ENCODE measurements around the gene S100A13. TPM values are rescaled to one million over a fixed set of nuclear protein-coding genes. Genes with fewer than 3 reads are reported as not detected.
A peak's percentile ranks its signal among the peaks of the same experiment; 100 is the strongest.

The S100A13 gene
- total RNA-seq, 2 experiments from 2014 or later: 6.2 to 7.0 TPM

DNA sequence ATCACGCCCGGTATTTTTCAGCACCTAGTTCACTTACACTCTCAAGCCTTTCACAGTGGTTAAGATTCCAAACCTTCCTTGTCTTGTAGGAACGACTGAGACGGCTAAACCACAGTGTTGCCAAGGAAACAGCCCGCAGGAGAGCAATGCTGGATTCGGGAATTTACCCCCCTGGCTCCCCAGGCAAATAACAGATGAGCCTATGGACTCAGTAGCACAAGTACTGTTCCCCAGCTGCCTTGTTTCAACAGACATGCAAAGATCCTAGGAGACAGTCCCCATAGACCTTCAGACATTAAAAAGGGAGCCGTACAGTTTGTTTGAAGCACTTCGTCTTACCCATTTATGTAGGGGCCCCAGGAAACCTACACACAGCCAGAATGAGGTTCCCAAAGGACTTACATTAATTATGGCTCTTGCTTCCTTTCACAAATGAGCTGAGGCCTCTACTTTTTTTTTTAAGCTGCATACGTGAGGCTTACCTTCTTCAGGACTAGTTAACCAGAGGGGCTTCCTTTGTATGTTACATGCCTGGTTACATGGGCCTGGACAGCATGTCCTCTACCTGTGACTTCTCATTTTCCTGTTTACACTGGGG, 33.9 kb upstream of the S100A13 start:
- Mint-ChIP-seq H3K27me3 (ENCODE audit: low read depth) (no peaks in the 10 kb centered on the region), H3K36me3 (ENCODE audit: low read depth) (peaks cover 54% of the 10 kb centered on the region), H3K9me3 (ENCODE audit: insufficient read depth) (no peaks in the 10 kb centered on the region), H3K4me3 (peak overlapping the region; percentile 15), H3K27ac (no peak overlapping the region), H3K4me1 (ENCODE audit: low read depth) (peaks cover 16% of the 10 kb centered on the region)
- no peak for DNase-seq
- CTCF ChIA-PET: interaction anchor here (0.6 kb wide), 1 partner anchor 1320 kb away, joined by 3 read pairs; no protein-coding TSS in a partner anchor
- POLR2A ChIA-PET: interaction anchor here (0.7 to 1.2 kb wide), 3 partner anchors 14 to 28 kb away, joined by 3 read pairs; partner anchors contain the start of gene CHTOP
- no peak for ATAC-seq

DNA sequence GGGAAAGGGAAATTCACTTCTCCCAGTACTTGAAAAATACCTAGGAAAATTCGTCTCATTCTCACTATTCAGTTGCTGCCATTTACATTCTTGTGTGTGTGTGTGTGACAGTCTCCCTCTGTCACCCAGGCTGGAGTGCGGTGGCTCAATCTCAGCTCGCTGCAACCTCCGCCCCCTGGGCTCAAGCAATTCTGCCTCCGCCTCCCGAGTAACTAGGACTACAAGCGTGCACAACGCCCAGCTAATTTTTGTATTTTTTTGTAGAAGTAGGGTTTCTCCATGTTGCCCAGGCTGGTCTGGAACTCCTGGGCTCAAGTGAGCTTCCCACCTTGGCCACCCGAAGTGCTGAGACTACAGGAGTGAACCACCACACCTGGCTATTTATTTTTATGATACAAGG, 32.4 kb upstream of the S100A13 start:
- no peak for DNase-seq
- no peak for ATAC-seq
- Mint-ChIP-seq H3K27me3 (ENCODE audit: low read depth) (no peaks in the 10 kb centered on the region), H3K4me3 (peak overlapping the region; percentile 98), H3K9me3 (ENCODE audit: insufficient read depth) (no peaks in the 10 kb centered on the region), H3K4me1 (ENCODE audit: low read depth) (peaks cover 17% of the 10 kb centered on the region), H3K36me3 (ENCODE audit: low read depth) (peaks cover 40% of the 10 kb centered on the region), H3K27ac (peak overlapping the region; percentile 94)
- ChIA-PET POLR2A (interaction anchor here (0.6 to 2.7 kb wide), 7 partner anchors 11 to 326 kb away, joined by 3 to 25 read pairs (median 5); partner anchors contain the start of genes CHTOP, ILF2, RAB13 and S100A1), CTCF (interaction anchor here (0.7 to 1.8 kb wide), 8 partner anchors 8 to 1342 kb away, joined by 3 to 5 read pairs (median 3); partner anchors contain the start of genes CHTOP, ILF2 and RAB13)

DNA sequence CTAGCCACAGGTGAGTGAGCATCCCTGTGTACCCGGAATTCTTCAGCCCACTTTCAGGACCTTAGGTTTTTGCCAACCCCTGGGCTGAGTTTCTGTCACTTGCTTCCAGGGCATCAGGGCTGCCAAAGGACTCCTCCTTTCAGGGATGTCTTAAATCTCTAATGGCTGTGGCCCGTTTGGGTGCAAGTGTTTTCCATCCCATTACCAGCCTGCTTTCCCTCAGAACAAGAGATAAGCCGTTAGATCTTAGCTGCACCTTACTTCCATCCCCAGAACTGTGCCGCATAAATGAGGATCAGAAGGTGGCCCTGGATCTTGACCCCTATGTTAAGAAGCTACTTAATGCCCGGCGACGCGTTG, 31.9 kb upstream of the S100A13 start:
- ChIA-PET POLR2A (interaction anchor here (0.6 to 2.7 kb wide), 10 partner anchors 8 to 331 kb away, joined by 3 to 25 read pairs (median 4); partner anchors contain the start of genes CHTOP, ILF2, RAB13 and RPS27), CTCF (interaction anchor here (0.6 to 1.8 kb wide), 12 partner anchors 8 to 1342 kb away, joined by 3 to 6 read pairs (median 3); partner anchors contain the start of genes CHTOP, ILF2 and RAB13)
- H3K4me3 Mint-ChIP-seq: peak overlapping the region; percentile 98
- peaks cover 37% of the 10 kb centered on the region for H3K36me3 Mint-ChIP-seq (ENCODE audit: low read depth)
- peak; percentile 3 for ATAC-seq
- H3K9me3 Mint-ChIP-seq (ENCODE audit: insufficient read depth): no peaks in the 10 kb centered on the region
- no peak for DNase-seq
- peak overlapping the region; percentile 94 for H3K27ac Mint-ChIP-seq
- H3K4me1 Mint-ChIP-seq (ENCODE audit: low read depth): peaks cover 17% of the 10 kb centered on the region
- H3K27me3 Mint-ChIP-seq (ENCODE audit: low read depth): no peaks in the 10 kb centered on the region

DNA sequence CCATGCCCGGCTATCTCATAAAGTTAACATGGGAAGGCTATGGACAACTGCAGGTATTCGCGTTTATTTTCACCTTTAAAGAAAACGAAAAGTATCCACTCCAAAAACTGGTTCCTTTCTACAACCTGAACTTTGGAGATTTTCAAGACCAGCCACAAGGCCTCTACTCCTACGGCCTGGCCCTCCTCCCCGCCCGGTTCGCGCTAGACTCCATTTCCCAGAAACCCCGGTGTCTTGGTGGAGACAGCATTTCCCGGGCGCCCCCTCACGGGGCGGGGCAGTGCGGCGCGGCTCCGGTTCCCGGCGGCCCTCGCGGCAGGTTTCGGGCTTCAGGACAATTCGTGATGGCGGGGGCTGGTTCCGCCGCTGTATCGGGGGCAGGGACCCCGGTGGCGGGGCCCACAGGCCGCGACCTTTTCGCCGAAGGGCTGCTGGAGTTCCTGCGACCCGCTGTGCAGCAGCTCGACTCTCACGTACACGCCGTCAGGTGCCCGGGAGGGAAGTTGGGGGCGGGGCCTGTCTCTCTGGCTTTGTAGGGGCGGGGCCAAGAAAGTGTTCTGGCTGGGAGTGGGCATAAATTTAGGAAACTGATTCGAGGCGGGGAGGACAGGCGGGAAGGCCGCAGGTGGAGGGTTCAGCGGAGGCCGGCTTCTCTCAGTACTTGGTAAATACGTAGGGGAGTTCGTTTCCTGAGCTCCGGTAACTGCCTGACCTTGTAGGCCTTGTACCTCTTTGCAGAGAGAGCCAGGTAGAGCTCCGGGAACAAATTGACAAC, 31.3 kb upstream of the S100A13 start, which contains the start of gene SNAPIN:
Gene SNAPIN, plus strand, starts transcription at position 304 of the 775 bp plus-strand sequence. Its CDS starts 41 bp downstream, at position 345.
- ATAC-seq (peak; percentile 98), DNase-seq (peak; percentile 94)
- Mint-ChIP-seq H3K4me3 (peak within 1 kb of the TSS; percentile 98), H3K9me3 (ENCODE audit: insufficient read depth) (no peaks in the 10 kb centered on the region), H3K27me3 (ENCODE audit: low read depth) (no peaks in the 10 kb centered on the region), H3K27ac (peak within 1 kb of the TSS; percentile 94), H3K36me3 (ENCODE audit: low read depth) (peaks cover 33% of the 10 kb centered on the region), H3K4me1 (ENCODE audit: low read depth) (peaks cover 17% of the 10 kb centered on the region)
- ChIA-PET POLR2A (interaction anchor here (0.9 to 2.7 kb wide), 9 partner anchors 9 to 332 kb away, joined by 3 to 25 read pairs (median 4); partner anchors contain the start of genes CHTOP, ILF2, RAB13 and RPS27), CTCF (interaction anchor here (0.6 to 1.8 kb wide), 11 partner anchors 9 to 1343 kb away, joined by 3 to 6 read pairs (median 3); partner anchors contain the start of genes CHTOP, ILF2 and RAB13)

DNA sequence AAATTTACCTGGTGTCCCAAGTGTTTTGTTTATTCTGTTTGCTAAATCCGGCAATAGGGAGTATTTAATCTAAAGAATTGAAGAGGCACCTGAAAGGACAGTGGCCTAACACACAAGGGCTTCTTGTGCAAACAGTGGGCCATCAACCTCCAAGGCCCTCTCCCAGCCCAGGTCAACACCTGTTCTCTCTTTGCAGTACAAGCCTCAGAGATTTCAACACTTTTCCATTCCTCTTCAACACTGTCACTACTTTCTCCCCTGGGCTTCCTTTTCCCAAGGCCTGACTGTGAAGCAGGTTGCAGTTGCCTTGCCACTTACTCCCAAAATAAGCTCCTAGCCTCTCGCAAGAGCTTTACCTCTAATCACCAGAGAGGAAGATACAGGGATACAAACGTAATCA, 28.0 kb upstream of the S100A13 start:
- Mint-ChIP-seq H3K4me3 (no peak overlapping the region), H3K27ac (peak overlapping the region; percentile 10), H3K27me3 (ENCODE audit: low read depth) (no peaks in the 10 kb centered on the region), H3K4me1 (ENCODE audit: low read depth) (peaks cover 17% of the 10 kb centered on the region), H3K36me3 (ENCODE audit: low read depth) (peaks cover 6% of the 10 kb centered on the region), H3K9me3 (ENCODE audit: insufficient read depth) (no peaks in the 10 kb centered on the region)
- no peak for DNase-seq
- no peak for ATAC-seq
- POLR2A ChIA-PET: no interaction called here
- CTCF ChIA-PET: interaction anchor here (1.7 kb wide), 1 partner anchor 83 kb away, joined by 4 read pairs; no protein-coding TSS in a partner anchor

DNA sequence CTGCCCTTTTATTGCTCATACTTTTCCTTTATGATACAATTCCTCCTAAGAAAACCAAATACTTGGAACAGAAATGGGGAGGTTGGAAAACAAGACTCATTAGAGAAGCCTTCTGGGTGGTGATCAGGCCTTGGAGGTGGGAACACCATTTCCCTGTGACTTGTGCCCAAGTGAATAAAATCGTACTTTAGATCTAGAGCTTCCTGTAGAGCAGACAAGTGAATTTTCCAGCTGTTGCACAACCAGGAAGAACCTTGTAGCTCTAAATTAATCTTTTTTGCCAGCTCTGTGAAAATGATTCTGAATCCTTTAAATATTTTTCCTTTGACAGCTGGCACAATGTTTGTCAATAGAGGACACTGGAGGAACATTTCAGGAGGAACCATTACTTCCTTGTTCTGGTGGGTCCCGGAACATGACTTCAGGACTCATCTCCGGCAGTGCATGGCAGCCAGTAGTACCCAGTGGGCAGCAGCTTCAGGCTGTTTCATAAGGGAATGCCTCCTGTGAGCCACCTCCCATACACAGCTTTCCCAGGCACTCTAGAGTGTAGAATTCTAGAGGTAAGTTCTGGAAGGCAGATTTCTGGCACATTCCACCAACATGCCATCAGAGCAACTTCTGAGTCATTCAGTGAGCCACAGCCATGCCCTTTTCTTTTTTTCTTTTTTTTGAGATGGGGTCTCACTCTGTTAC, 25.6 kb upstream of the S100A13 start:
- Mint-ChIP-seq H3K27me3 (ENCODE audit: low read depth) (no peaks in the 10 kb centered on the region), H3K4me1 (ENCODE audit: low read depth) (peaks cover 22% of the 10 kb centered on the region), H3K4me3 (no peak overlapping the region), H3K27ac (no peak overlapping the region), H3K9me3 (ENCODE audit: insufficient read depth) (no peaks in the 10 kb centered on the region), H3K36me3 (ENCODE audit: low read depth) (peaks cover under 1% of the 10 kb centered on the region)
- ChIA-PET POLR2A (interaction anchor here (2.4 kb wide), 1 partner anchor 19 kb away, joined by 10 read pairs; the partner anchor contains the start of gene CHTOP), CTCF (interaction anchor here (1.8 kb wide), 1 partner anchor 120 kb away, joined by 5 read pairs; no protein-coding TSS in a partner anchor)
- no peak for ATAC-seq
- no peak for DNase-seq

DNA sequence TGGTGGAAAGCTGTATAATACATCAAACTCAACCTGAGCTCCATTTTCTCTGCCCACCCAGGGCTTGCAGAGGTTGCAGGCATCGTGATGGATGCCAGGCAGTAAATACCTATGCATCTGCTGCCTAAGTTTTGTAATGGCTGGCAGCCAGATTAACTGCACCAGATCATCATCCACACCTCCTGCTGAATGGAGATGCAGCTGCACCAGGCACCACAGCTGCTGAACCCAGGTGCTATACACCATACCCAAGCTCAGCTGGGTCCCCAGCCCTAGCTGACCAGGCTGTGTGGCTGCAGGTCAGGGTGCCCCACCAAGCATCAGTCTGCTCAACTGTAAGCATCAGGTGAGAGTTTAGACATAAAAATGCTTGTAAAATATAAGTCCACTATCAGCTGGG, 24.5 kb upstream of the S100A13 start:
- Mint-ChIP-seq H3K9me3 (ENCODE audit: insufficient read depth) (no peaks in the 10 kb centered on the region), H3K27me3 (ENCODE audit: low read depth) (no peaks in the 10 kb centered on the region), H3K27ac (no peak overlapping the region), H3K4me3 (no peak overlapping the region), H3K36me3 (ENCODE audit: low read depth) (peaks cover 10% of the 10 kb centered on the region), H3K4me1 (ENCODE audit: low read depth) (peaks cover 28% of the 10 kb centered on the region)
- ChIA-PET CTCF (no interaction called here), POLR2A (interaction anchor here (0.6 to 2.4 kb wide), 3 partner anchors 8 to 312 kb away, joined by 3 to 10 read pairs (median 4); partner anchors contain the start of genes CHTOP and SLC39A1)
- DNase-seq (no peak), ATAC-seq (no peak)

DNA sequence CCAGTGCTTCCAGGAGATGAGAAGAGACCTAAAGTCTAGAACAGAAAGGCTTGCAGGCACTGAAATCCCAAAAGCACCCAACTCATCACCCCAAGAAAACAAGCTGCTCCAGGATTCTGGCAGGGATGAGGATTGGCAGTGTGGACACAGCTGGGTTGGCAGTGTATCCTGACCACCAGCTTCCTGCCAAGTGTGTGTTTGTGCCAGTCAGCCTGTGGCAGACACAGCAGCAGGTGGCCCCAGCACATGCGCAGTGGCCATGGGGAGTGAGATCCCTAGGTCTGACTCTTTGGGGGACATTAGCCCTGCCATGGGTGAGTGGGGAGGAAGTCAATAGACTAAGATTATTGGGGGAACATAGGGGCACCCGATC, 22.5 kb upstream of the S100A13 start:
- peaks cover 45% of the 10 kb centered on the region for H3K4me1 Mint-ChIP-seq (ENCODE audit: low read depth)
- no peaks in the 10 kb centered on the region for H3K9me3 Mint-ChIP-seq (ENCODE audit: insufficient read depth)
- ChIA-PET CTCF (interaction anchor here (2.0 kb wide), 1 partner anchor 12 kb away, joined by 6 read pairs; no protein-coding TSS in a partner anchor), POLR2A (interaction anchor here (0.6 to 4.8 kb wide), 4 partner anchors 12 to 853 kb away, joined by 3 to 33 read pairs (median 3); partner anchors contain the start of gene CHTOP)
- ATAC-seq (peak; percentile 31), DNase-seq (no peak)
- H3K27me3 Mint-ChIP-seq (ENCODE audit: low read depth): no peaks in the 10 kb centered on the region
- peak overlapping the region; percentile 84 for H3K27ac Mint-ChIP-seq
- no peak overlapping the region for H3K4me3 Mint-ChIP-seq
- H3K36me3 Mint-ChIP-seq (ENCODE audit: low read depth): peaks cover 29% of the 10 kb centered on the region

DNA sequence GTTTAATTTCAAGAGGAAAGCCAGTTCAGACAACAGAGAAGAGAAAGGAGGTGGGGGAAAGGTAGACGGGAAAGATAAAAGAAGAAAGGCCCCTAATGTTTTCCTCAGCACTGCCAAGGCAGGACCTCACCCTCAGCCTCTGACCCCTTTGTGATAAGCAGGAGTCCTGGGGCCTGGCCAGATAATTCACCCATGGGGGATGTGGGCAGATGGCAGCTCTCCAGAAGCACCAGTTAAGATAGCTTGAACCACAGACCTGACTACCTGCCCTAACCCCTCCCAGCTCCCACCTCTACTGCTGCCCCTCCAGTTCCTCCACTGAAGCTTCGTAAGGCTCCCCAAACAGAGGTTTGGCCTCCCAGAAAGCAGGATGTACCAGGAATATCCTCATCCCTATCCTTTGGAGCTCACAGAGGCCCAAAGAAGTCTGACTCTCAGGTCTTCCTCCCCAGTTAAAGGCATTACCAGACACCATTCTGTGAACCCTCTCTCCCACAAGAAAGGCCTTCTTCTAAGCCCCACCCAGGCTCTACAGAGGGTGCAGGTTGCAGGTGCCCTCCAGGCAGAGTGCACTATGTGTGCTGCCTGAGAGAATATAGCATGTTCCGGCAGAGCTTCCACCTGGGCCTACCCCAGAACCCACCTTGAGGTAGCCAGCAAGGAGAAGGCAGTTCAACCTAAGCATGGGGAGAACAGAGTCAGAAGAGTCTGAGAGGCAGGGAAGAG, 22.0 kb upstream of the S100A13 start:
- no peaks in the 10 kb centered on the region for H3K9me3 Mint-ChIP-seq (ENCODE audit: insufficient read depth)
- peaks cover 34% of the 10 kb centered on the region for H3K36me3 Mint-ChIP-seq (ENCODE audit: low read depth)
- CTCF ChIA-PET: interaction anchor here (2.0 kb wide), 1 partner anchor 11 kb away, joined by 6 read pairs; no protein-coding TSS in a partner anchor
- H3K27ac Mint-ChIP-seq: peak overlapping the region; percentile 84
- POLR2A ChIA-PET: interaction anchor here (0.6 to 4.8 kb wide), 5 partner anchors 12 to 854 kb away, joined by 3 to 33 read pairs (median 3); partner anchors contain the start of genes CHTOP and S100A14
- ATAC-seq: peak; percentile 67
- peak; percentile 43 for DNase-seq
- H3K4me1 Mint-ChIP-seq (ENCODE audit: low read depth): peaks cover 49% of the 10 kb centered on the region
- H3K4me3 Mint-ChIP-seq: no peak overlapping the region
- no peaks in the 10 kb centered on the region for H3K27me3 Mint-ChIP-seq (ENCODE audit: low read depth)

DNA sequence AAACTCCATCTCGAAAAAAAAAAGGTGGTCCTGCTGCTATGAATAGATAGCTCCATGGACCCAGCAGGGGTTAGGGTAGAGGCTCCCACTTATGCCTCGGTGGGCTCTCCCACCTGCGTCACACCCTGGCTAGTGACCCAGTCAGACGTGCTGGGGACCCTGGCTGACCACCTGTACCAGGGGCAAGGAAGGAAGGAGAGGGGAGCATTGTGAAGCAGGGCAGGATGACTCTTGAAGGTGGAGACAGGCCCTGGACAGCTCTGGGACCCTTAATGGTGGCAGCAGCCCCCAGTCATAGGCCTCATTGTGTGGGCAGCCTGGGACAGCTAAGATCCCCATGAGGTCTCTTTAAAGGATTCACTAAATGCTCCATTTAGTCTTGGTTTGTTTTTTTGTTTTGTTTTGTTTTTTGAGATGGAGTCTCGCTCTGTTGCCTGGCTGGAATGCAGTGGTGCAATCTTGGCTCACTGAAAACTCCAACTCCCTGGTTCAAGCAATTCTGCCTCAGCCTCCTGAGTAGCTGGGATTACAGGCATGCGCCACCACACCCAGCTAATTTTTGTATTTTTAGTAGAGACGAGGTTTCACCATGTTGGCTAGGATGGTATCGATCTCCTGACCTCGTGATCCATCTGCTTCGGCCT, 20.8 kb upstream of the S100A13 start:
- Mint-ChIP-seq H3K27ac (no peak overlapping the region), H3K4me1 (ENCODE audit: low read depth) (peaks cover 57% of the 10 kb centered on the region), H3K9me3 (ENCODE audit: insufficient read depth) (no peaks in the 10 kb centered on the region), H3K27me3 (ENCODE audit: low read depth) (no peaks in the 10 kb centered on the region), H3K36me3 (ENCODE audit: low read depth) (peaks cover 46% of the 10 kb centered on the region), H3K4me3 (no peak overlapping the region)
- ATAC-seq (no peak), DNase-seq (no peak)
- CTCF ChIA-PET: no interaction called here
- POLR2A ChIA-PET: interaction anchor here (0.5 to 4.8 kb wide), 3 partner anchors 13 to 103 kb away, joined by 3 to 33 read pairs (median 3); partner anchors contain the start of genes CHTOP and S100A14

Measured in activated CD8-positive, alpha-beta T cell treated with anti-CD3 and anti-CD28 coated beads, Interleukin-2, amount 10 ng/mL, durations not matched to agents 7 days and 5 days (primary cell).